Measurements from ENCODE around the gene CNDP1. TPM values are rescaled to one million over a fixed set of nuclear protein-coding genes. Genes with fewer than 3 reads are reported as not detected.

CNDP1 gene
- total RNA-seq, 1 experiment from 2014 or later: not detected

DNA sequence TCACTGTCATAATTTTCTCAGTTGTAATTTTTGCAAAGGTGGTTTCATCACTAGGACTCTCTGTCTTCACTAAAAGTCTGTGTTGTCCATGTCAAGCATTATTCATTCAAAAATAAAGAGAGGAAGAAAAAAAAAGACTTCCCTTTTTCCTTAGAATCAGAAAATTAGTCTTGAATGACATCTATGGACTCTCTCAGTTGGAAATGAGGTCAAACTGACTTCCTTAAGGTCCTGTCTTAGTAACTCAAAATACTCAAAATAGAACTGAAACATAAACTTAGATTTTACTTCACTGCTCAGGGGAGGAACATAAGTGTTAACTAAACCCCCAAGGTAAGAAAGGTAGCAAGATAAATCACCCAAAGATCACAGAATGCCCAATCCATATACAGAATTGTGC is 61.1 kb downstream of the CNDP1 start:
- no TSS peak for BruUV-seq (replicated peaks)
- Mint-ChIP-seq H3K27me3 (ENCODE audit: unreplicated experiment) (no peaks in the 10 kb centered on the region), H3K4me1 (ENCODE audit: low read depth, unreplicated experiment) (peaks cover 7% of the 10 kb centered on the region), H3K9me3 (ENCODE audit: low read depth, unreplicated experiment) (no peaks in the 10 kb centered on the region), H3K4me3 (ENCODE audit: low read depth, unreplicated experiment) (no peak overlapping the region), H3K27ac (ENCODE audit: unreplicated experiment) (no peak overlapping the region), H3K36me3 (ENCODE audit: insufficient read depth, unreplicated experiment) (peaks cover 31% of the 10 kb centered on the region)
- intact Hi-C loops (cut with micrococcal nuclease; ENCODE audit: unreplicated experiment): no loop called here
- no peak for DNase-seq
- CTCF ChIA-PET: interaction anchor here (0.6 kb wide), 1 partner anchor 223 kb away, joined by 3 read pairs; no protein-coding TSS in a partner anchor
- TF ChIP-seq, protein P1, sequence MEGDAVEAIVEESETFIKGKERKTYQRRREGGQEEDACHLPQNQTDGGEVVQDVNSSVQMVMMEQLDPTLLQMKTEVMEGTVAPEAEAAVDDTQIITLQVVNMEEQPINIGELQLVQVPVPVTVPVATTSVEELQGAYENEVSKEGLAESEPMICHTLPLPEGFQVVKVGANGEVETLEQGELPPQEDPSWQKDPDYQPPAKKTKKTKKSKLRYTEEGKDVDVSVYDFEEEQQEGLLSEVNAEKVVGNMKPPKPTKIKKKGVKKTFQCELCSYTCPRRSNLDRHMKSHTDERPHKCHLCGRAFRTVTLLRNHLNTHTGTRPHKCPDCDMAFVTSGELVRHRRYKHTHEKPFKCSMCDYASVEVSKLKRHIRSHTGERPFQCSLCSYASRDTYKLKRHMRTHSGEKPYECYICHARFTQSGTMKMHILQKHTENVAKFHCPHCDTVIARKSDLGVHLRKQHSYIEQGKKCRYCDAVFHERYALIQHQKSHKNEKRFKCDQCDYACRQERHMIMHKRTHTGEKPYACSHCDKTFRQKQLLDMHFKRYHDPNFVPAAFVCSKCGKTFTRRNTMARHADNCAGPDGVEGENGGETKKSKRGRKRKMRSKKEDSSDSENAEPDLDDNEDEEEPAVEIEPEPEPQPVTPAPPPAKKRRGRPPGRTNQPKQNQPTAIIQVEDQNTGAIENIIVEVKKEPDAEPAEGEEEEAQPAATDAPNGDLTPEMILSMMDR (IDR thresholded peaks at IDR 0.05; ENCODE audit: unreplicated experiment): no peak

DNA sequence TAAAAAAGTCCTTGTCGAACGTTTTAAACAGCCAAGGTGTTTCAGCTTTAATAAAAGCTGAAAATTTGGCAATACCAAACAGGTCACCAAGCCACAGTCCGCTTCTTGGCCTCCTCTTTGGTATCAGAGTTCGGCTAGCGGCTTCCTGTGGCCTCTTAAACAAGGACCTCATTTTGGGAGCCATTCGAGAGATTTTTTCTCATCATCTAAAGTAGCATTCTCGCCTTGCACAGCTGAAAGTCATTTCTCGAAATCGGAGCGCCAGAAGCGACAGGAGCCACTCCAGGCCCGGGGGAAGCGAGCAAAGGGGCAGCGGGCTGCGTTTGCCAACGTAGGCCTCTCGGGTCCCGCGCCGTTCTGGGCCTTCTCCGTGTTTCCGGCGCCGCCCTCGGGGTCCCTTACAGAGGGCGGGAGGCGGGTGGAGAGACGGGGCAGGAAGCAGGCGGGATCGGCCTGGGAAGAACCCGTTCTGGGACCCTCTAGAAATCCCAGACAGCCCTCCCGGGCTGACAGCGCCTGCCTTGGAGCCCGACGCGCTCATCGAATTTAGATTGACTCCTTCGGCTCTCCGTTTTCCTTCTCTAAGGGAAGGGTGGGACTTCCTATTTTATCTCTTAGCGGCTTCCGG is 62.8 kb downstream of the CNDP1 start:
- H3K27me3 Mint-ChIP-seq (ENCODE audit: unreplicated experiment): no peaks in the 10 kb centered on the region
- intact Hi-C loops (cut with micrococcal nuclease; ENCODE audit: unreplicated experiment): no loop called here
- DNase-seq: peak; percentile 66
- TF ChIP-seq, protein P1 (IDR thresholded peaks at IDR 0.05; ENCODE audit: unreplicated experiment): no peak
- H3K4me3 Mint-ChIP-seq (ENCODE audit: low read depth, unreplicated experiment): peak overlapping the region; percentile 99
- no peaks in the 10 kb centered on the region for H3K9me3 Mint-ChIP-seq (ENCODE audit: low read depth, unreplicated experiment)
- CTCF ChIA-PET: no interaction called here
- peak overlapping the region; percentile 91 for H3K27ac Mint-ChIP-seq (ENCODE audit: unreplicated experiment)
- H3K36me3 Mint-ChIP-seq (ENCODE audit: insufficient read depth, unreplicated experiment): peaks cover 31% of the 10 kb centered on the region
- peaks cover 7% of the 10 kb centered on the region for H3K4me1 Mint-ChIP-seq (ENCODE audit: low read depth, unreplicated experiment)
- TSS peak; percentile 53 for BruUV-seq (replicated peaks)

DNA sequence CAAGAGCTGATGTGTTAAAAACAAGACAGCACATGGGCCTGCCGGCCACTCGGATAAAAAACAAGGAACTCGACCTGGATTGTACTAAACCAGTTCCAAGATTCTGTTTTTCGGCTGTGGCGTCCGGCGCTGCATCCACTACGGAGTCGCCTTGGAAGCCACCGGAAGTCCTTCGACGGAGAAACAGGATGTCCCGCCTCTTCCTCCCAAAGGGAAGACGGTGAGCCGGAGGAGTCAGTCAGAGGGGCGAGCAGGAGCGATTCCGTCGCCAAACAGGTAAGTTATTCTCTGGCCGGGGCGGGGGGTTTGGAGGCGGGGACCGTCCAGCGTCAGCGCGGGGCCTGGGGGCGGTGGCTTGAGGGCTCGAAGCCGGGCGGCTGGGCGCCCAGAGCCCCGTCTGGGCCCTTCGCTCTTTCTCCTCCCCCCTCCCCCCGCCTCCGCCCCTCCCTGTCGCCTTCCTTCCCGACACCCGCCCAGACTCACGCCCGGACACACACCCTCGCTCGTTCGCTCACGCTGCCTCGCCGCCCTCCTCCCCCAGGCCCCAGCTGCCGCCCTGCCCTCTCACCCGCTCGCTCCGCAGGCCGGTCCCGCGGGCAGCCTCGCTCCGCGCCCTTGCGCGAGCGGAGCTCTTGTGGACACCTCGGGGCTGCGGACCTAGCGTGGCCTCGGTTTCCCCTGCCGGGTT is 63.5 kb downstream of the CNDP1 start, which contains the start of gene ZNF407:
Gene ZNF407, plus strand, starts transcription at position 209 of the 688 bp plus-strand sequence. CDS start 33,150 bp downstream, outside the sequence.
- peak within 1 kb of the TSS; percentile 91 for H3K27ac Mint-ChIP-seq (ENCODE audit: unreplicated experiment)
- intact Hi-C loops (cut with micrococcal nuclease; ENCODE audit: unreplicated experiment): no loop called here
- peak within 1 kb of the TSS; percentile 99 for H3K4me3 Mint-ChIP-seq (ENCODE audit: low read depth, unreplicated experiment)
- no peaks in the 10 kb centered on the region for H3K27me3 Mint-ChIP-seq (ENCODE audit: unreplicated experiment)
- no peaks in the 10 kb centered on the region for H3K9me3 Mint-ChIP-seq (ENCODE audit: low read depth, unreplicated experiment)
- DNase-seq: peak; percentile 91
- TF ChIP-seq, protein P1 (IDR thresholded peaks at IDR 0.05; ENCODE audit: unreplicated experiment): no peak
- peaks cover 7% of the 10 kb centered on the region for H3K4me1 Mint-ChIP-seq (ENCODE audit: low read depth, unreplicated experiment)
- H3K36me3 Mint-ChIP-seq (ENCODE audit: insufficient read depth, unreplicated experiment): peaks cover 31% of the 10 kb centered on the region
- CTCF ChIA-PET: no interaction called here
- no TSS peak for BruUV-seq (replicated peaks)

DNA sequence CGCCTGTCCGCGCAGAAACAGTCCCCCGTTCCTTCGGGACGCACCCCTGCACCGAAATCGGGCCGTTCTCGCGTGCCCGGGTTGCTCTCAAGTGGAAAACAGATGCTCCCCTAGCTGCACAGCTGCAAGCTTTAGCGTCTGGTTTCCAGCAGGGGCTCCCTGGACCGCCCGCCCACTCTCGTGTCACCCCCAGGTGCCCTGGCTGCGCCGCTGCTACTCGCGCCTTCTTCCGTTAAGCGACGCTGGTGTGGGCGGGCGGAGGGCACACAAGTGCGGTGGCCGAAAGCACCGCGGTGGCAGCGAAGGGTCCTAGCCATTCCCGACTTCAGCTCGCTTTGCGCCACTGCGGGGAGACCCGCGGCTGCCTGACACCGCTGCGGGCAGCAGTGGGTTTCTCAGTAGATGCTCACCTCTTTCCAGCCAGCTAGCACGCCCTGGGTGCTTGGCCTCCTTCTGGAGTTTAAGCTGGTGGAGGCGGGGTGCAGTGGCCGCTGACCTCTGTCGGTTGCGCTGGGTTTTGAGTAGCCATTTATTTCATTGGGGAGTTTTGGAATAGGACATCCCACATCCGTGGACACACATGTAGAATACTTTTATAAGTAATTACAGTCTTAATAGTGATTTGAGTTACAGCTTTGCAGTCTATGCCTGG is 64.2 kb downstream of the CNDP1 start:
- H3K27ac Mint-ChIP-seq (ENCODE audit: unreplicated experiment): peak overlapping the region; percentile 91
- H3K27me3 Mint-ChIP-seq (ENCODE audit: unreplicated experiment): no peaks in the 10 kb centered on the region
- peaks cover 7% of the 10 kb centered on the region for H3K4me1 Mint-ChIP-seq (ENCODE audit: low read depth, unreplicated experiment)
- intact Hi-C loops (cut with micrococcal nuclease; ENCODE audit: unreplicated experiment): no loop called here
- BruUV-seq (replicated peaks): no TSS peak
- H3K4me3 Mint-ChIP-seq (ENCODE audit: low read depth, unreplicated experiment): peak overlapping the region; percentile 99
- no peaks in the 10 kb centered on the region for H3K9me3 Mint-ChIP-seq (ENCODE audit: low read depth, unreplicated experiment)
- H3K36me3 Mint-ChIP-seq (ENCODE audit: insufficient read depth, unreplicated experiment): peaks cover 30% of the 10 kb centered on the region
- CTCF ChIA-PET: no interaction called here
- TF ChIP-seq, protein P1 (IDR thresholded peaks at IDR 0.05; ENCODE audit: unreplicated experiment): no peak
- peak; percentile 71 for DNase-seq
